SK-N-MC (cell line): ENCODE data around the gene RARRES1.

Experiments
- DNase-seq: peaks from one replicate; pipeline ENCODE4 v3.0.0-alpha.2; 2011; ENCODE audit warnings: low read depth, low spot score
- H3K27ac ChIP-seq: fragments of 200-600 bp; sonication (generic); 2 replicates; pipeline ENCODE4 v1.5.1; 2016; ENCODE audit warnings: mixed run types
- H3K36me3 ChIP-seq: fragments of 200-600 bp; sonication (generic); 2 replicates; pipeline ENCODE4 v1.6.1; 2017; ENCODE audit warnings: antibody characterized with exemption, low read length, mixed read lengths; ENCODE audit not compliant: insufficient read depth
- H3K4me3 ChIP-seq: fragments of 200-600 bp; sonication (generic); 2 replicates; pipeline ENCODE4 v1.5.1; 2016
- H3K9ac ChIP-seq: fragments of 200-600 bp; sonication (generic); 2 replicates; pipeline ENCODE4 v1.8.0; 2017; ENCODE audit warnings: mixed run types, mixed read lengths; ENCODE audit not compliant: insufficient read length
- H3K9me3 ChIP-seq: fragments of 200-600 bp; sonication (generic); 2 replicates; pipeline ENCODE4 v1.6.1; 2017; ENCODE audit warnings: low read depth, mild to moderate bottlenecking, antibody characterized with exemption, low read length, moderate library complexity, mixed read lengths
- EZH2 ChIP-seq: fragments of 200-600 bp; sonication (generic); IDR thresholded peaks from one replicate; pipeline ENCODE4 v1.6.1; 2017; ENCODE audit warnings: antibody characterized with exemption
- FOXP2 ChIP-seq: optimal IDR thresholded peaks from 2 replicates; pipeline ENCODE3; 2011; ENCODE audit warnings: mild to moderate bottlenecking, moderate library complexity; ENCODE audit not compliant: insufficient read depth; ENCODE audit errors: extremely low read length, control extremely low read depth
- POLR2AphosphoS5 ChIP-seq: IDR thresholded peaks from 2 replicates; pipeline ENCODE4 v1.6.1; 2012; ENCODE audit warnings: mild to moderate bottlenecking, low read depth, low read length, borderline replicate concordance

RARRES1 gene

GRCh38 chr3:158773845-158774830, 41.9 kb upstream of the RARRES1 start:
- no peak overlapping the region for H3K27ac ChIP-seq
- H3K36me3 ChIP-seq: no peaks in the 10 kb centered on the region
- no peak overlapping the region for H3K9ac ChIP-seq
- no peak overlapping the region for H3K4me3 ChIP-seq
- no peak for DNase-seq
- H3K9me3 ChIP-seq: no peaks in the 10 kb centered on the region
- TF ChIP-seq POLR2AphosphoS5: no peak
- no peak for TF ChIP-seq FOXP2
- TF ChIP-seq EZH2: no peak

GRCh38 chr3:158773166-158773565, 40.9 kb upstream of the RARRES1 start:
- H3K9ac ChIP-seq: no peak overlapping the region
- H3K36me3 ChIP-seq: no peaks in the 10 kb centered on the region
- no peak for TF ChIP-seq EZH2
- no peak for TF ChIP-seq POLR2AphosphoS5
- no peak for TF ChIP-seq FOXP2
- no peak overlapping the region for H3K27ac ChIP-seq
- H3K9me3 ChIP-seq: no peaks in the 10 kb centered on the region
- H3K4me3 ChIP-seq: no peak overlapping the region
- DNase-seq: no peak

- no peak overlapping the region for H3K27ac ChIP-seq
- no peaks in the 10 kb centered on the region for H3K36me3 ChIP-seq
- TF ChIP-seq POLR2AphosphoS5 (no peak), EZH2 (no peak), FOXP2 (no peak)
- no peak for DNase-seq
- H3K9ac ChIP-seq: no peak overlapping the region
- H3K4me3 ChIP-seq: no peak overlapping the region
- H3K9me3 ChIP-seq: no peaks in the 10 kb centered on the region
These were observed 39.7 kb upstream of the RARRES1 start for GRCh38 chr3:158771982-158772381.

GRCh38 chr3:158771577-158771976, 39.3 kb upstream of the RARRES1 start:
- no peak for DNase-seq
- Histone ChIP-seq H3K4me3 (no peak overlapping the region), H3K27ac (no peak overlapping the region), H3K36me3 (no peaks in the 10 kb centered on the region), H3K9me3 (no peaks in the 10 kb centered on the region), H3K9ac (no peak overlapping the region)
- TF ChIP-seq POLR2AphosphoS5 (no peak), FOXP2 (no peak), EZH2 (no peak)

- no peak for DNase-seq
- Histone ChIP-seq H3K4me3 (no peak overlapping the region), H3K9ac (no peak overlapping the region), H3K36me3 (no peaks in the 10 kb centered on the region), H3K27ac (no peak overlapping the region), H3K9me3 (no peaks in the 10 kb centered on the region)
- TF ChIP-seq POLR2AphosphoS5: no peak
- TF ChIP-seq EZH2: no peak
- TF ChIP-seq FOXP2: no peak
These were observed 38.6 kb upstream of the RARRES1 start for GRCh38 chr3:158770741-158771350.

GRCh38 chr3:158769952-158770740, 37.9 kb upstream of the RARRES1 start:
- H3K9ac ChIP-seq: no peak overlapping the region
- H3K4me3 ChIP-seq: no peak overlapping the region
- no peak for DNase-seq
- H3K36me3 ChIP-seq: no peaks in the 10 kb centered on the region
- no peak overlapping the region for H3K27ac ChIP-seq
- TF ChIP-seq POLR2AphosphoS5 (no peak), FOXP2 (no peak), EZH2 (no peak)
- H3K9me3 ChIP-seq: no peaks in the 10 kb centered on the region

- Histone ChIP-seq H3K9ac (no peak overlapping the region), H3K9me3 (no peaks in the 10 kb centered on the region), H3K36me3 (no peaks in the 10 kb centered on the region), H3K27ac (no peak overlapping the region), H3K4me3 (no peak overlapping the region)
- DNase-seq: no peak
- TF ChIP-seq FOXP2: no peak
- TF ChIP-seq EZH2: no peak
- TF ChIP-seq POLR2AphosphoS5: no peak
These were observed 37.3 kb upstream of the RARRES1 start for GRCh38 chr3:158769549-158769948.
